ENCODE results near the gene CBX8. TPM values are rescaled to one million over a fixed set of nuclear protein-coding genes. Genes with fewer than 3 reads are reported as not detected.

The CBX8 gene
- total and polyA plus RNA-seq, 2 of the 13 experiments (the other 11 are each of a cell fraction or from before 2014, with no cell fraction given), result 0.34 to 12.6 TPM

GRCh38 chr17:79774561-79774975 lies 22.3 kb downstream of the CBX8 start (continued):
- TF ChIP-seq ZNF530 (CRISPR knock-in tag; IDR thresholded peaks at IDR 0.05; ENCODE audit: low read depth) (no peak), ZNF891 (CRISPR knock-in tag; IDR thresholded peaks at IDR 0.05) (no peak), HBP1 (CRISPR knock-in tag; IDR thresholded peaks at IDR 0.05; ENCODE audit: low read depth) (no peak), FOXK2 (IDR thresholded peaks at IDR 0.05) (no peak), ZNF800 (CRISPR knock-in tag; IDR thresholded peaks at IDR 0.05) (no peak), ARHGAP35 (CRISPR knock-in tag; IDR thresholded peaks at IDR 0.05; ENCODE audit: borderline replicate concordance) (0 out of 2 replicates have a peak, but pooled peaks have one; percentile 19), TRIM24 (CRISPR knock-in tag; IDR thresholded peaks at IDR 0.05) (no peak), TFAP4 (IDR thresholded peaks at IDR 0.05; ENCODE audit: borderline replicate concordance, low read depth) (peak; percentile 20; the same call in 1 of the 2 replicates), BORCS8-MEF2B (CRISPR knock-in tag; IDR thresholded peaks at IDR 0.05) (0 out of 2 replicates have a peak, but pooled peaks have one; percentile 26), ZNF609 (CRISPR knock-in tag; IDR thresholded peaks at IDR 0.05; ENCODE audit: borderline replicate concordance) (no peak), NFATC3 (CRISPR knock-in tag; IDR thresholded peaks at IDR 0.05) (no peak), KDM2A (CRISPR knock-in tag; IDR thresholded peaks at IDR 0.05; ENCODE audit: borderline replicate concordance, low read depth) (no peak), PATZ1 (CRISPR knock-in tag; IDR thresholded peaks at IDR 0.05) (0 out of 2 replicates have a peak, but pooled peaks have one; percentile 17), DNMT1 (CRISPR knock-in tag; IDR thresholded peaks at IDR 0.05) (0 out of 2 replicates have a peak, but pooled peaks have one; percentile 57), TEAD3 (CRISPR knock-in tag; optimal IDR thresholded peaks at IDR 0.05; ENCODE audit: borderline replicate concordance) (peak; percentile 37), TCF12 (IDR thresholded peaks at IDR 0.05) (no peak), TCF12 (CRISPR knock-in tag; IDR thresholded peaks at IDR 0.05) (no peak)

Data from HepG2 (cell line).